Measurements from ENCODE around the gene RHOBTB1. TPM values are rescaled to one million over a fixed set of nuclear protein-coding genes. Genes with fewer than 3 reads are reported as not detected.

RHOBTB1 gene
- polyA plus RNA-seq, 1 donor: 21.8 TPM

DNA sequence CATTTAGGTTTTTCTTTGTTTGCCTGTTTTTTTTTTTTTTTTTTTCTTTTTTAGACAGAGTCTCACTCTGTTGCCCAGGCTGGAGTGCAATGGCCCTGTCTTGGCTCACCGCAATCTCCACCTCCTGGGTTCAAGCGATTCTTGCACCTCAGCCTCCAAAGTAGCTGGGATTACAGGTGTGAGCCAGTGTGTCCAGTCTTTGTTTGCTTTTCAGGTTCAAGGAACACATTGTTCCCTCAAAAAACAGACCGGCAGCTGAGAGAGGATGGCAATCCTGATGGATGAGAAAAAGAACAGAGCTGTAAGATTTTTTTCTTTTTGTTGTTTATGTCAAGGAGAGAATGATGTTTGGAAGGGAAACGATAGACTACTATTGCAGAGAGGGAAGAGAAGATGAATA, 23.3 kb upstream of the RHOBTB1 start:
- no peaks in the 10 kb centered on the region for H3K27me3 ChIP-seq (ENCODE audit: control insufficient read depth, insufficient read depth, low read length)
- DNase-seq: no peak

GRCh38 chr10:60965696-60966095, 21.7 kb upstream of the RHOBTB1 start:
- Histone ChIP-seq H3K36me3 (ENCODE audit: control insufficient read depth, insufficient read depth, low read length) (no peaks in the 10 kb centered on the region), H3K27ac (ENCODE audit: low read length) (no peak overlapping the region), H3K9me3 (ENCODE audit: control insufficient read depth, low read depth, low read length) (no peaks in the 10 kb centered on the region), H3K4me1 (ENCODE audit: control insufficient read depth, insufficient read depth, low read length) (no peaks in the 10 kb centered on the region), H3K27me3 (ENCODE audit: control insufficient read depth, insufficient read depth, low read length) (no peaks in the 10 kb centered on the region), H3K4me3 (ENCODE audit: low read length) (no peak overlapping the region)
- no peak for DNase-seq
- 100% methylated on average over 2 of the region's 3 CpGs for WGBS (ENCODE audit: insufficient coverage, low lambda C conversion rate)

More for the DNA sequence above, 23.3 kb upstream of the RHOBTB1 start:
- Histone ChIP-seq H3K27ac (ENCODE audit: low read length) (no peak overlapping the region), H3K9me3 (ENCODE audit: control insufficient read depth, low read depth, low read length) (no peaks in the 10 kb centered on the region), H3K36me3 (ENCODE audit: control insufficient read depth, insufficient read depth, low read length) (no peaks in the 10 kb centered on the region), H3K4me3 (ENCODE audit: low read length) (no peak overlapping the region), H3K4me1 (ENCODE audit: control insufficient read depth, insufficient read depth, low read length) (no peaks in the 10 kb centered on the region)
- no CpG with 5 or more reads among the region's 4 CpGs for WGBS (ENCODE audit: insufficient coverage, low lambda C conversion rate)

DNA sequence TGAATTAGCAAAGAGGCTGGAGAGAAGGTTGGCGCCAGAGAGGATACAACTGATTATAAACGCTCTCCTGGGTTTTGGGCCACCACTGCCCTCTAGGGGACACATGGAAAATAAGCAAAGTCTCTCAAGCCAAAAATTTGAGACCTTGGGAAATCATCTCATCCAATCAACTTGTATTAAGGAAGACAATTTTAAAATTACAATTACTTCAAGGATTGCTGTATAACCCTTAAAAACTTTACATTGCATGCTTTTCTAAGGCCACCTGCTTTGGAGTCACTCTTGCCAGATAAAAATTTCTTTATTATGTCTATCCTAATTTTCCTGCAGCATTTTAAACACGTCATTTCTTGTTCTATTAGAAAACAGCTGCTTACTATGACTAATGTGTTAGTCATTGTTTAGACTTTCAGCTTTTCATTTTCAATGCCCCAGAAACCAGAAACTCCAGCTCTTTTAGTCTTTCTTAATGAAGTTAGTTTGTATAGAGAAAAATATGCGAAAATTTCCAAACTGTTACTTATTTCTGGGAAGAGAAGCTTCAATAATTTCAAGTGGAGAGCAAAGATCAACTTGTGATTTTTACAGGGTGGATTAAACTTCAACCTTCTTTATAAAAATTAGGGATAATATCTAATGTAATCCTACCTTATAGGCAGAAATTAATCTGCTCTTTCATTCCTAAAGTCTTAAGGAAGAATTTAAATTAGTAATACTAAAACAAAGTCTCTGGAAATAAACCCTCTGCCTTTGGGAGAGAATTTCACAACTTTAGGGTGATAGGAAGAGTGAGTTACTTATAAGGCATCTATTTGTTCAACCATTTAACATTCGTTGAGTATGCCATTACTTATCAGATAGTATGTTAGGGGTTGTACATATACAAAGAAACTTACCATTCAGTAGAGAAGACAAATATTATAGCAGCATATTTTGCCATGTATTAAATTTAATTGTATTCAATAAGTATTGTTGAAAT, 20.6 kb upstream of the RHOBTB1 start:
- Histone ChIP-seq H3K36me3 (ENCODE audit: control insufficient read depth, insufficient read depth, low read length) (no peaks in the 10 kb centered on the region), H3K4me1 (ENCODE audit: control insufficient read depth, insufficient read depth, low read length) (no peaks in the 10 kb centered on the region), H3K27ac (ENCODE audit: low read length) (no peak overlapping the region), H3K4me3 (ENCODE audit: low read length) (no peak overlapping the region), H3K9me3 (ENCODE audit: control insufficient read depth, low read depth, low read length) (no peaks in the 10 kb centered on the region), H3K27me3 (ENCODE audit: control insufficient read depth, insufficient read depth, low read length) (no peaks in the 10 kb centered on the region)
- WGBS (ENCODE audit: insufficient coverage, low lambda C conversion rate): 75% methylated on average over 2 of the region's 5 CpGs
- peak; percentile 60 to 61 for DNase-seq

DNA sequence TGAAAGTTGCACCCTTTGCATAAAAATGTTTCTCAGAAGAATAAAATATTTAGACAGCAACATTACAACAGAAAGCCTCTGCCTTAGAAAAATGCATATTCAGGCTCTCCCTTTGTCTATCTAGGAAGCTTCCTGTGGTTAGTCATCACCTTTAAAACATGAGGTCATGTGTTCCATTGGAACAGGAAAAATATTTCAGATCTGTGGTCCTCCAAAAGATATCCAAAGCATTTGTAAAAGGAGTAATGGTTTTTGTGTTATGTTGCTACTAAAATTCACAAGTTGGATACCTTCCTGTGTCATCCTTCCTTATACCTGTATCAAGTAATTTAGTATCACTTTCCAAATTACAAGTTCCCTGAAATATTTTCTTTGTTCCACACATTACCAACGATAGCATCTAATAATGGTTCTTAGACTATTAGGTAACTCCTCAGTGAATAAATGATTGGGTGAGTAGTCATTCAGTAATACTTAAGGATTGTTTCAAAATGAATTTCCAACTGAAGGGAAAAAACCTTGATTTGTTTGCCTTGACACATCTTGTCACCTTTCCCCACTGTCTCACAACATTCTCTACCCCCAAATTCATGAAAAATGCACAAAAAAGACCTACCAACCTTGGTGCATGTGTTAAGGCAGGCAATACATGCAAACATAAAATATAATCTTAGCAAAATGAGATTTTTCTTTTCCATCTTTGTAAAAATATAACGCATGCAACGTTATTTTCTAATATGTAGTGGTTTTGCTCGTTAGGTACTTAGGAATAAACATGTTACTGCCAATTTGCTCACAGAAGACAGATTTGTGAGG, 19.7 kb upstream of the RHOBTB1 start:
- no peak overlapping the region for H3K4me3 ChIP-seq (ENCODE audit: low read length)
- no peak for DNase-seq
- 83% methylated on average over 1 of the region's 4 CpGs for WGBS (ENCODE audit: insufficient coverage, low lambda C conversion rate)
- H3K27me3 ChIP-seq (ENCODE audit: control insufficient read depth, insufficient read depth, low read length): no peaks in the 10 kb centered on the region
- H3K27ac ChIP-seq (ENCODE audit: low read length): no peak overlapping the region
- H3K4me1 ChIP-seq (ENCODE audit: control insufficient read depth, insufficient read depth, low read length): no peaks in the 10 kb centered on the region
- H3K9me3 ChIP-seq (ENCODE audit: control insufficient read depth, low read depth, low read length): no peaks in the 10 kb centered on the region
- H3K36me3 ChIP-seq (ENCODE audit: control insufficient read depth, insufficient read depth, low read length): no peaks in the 10 kb centered on the region

- WGBS (ENCODE audit: insufficient coverage, low lambda C conversion rate): 58% methylated on average over 2 of the region's 3 CpGs
- Histone ChIP-seq H3K4me1 (ENCODE audit: control insufficient read depth, insufficient read depth, low read length) (no peaks in the 10 kb centered on the region), H3K9me3 (ENCODE audit: control insufficient read depth, low read depth, low read length) (no peaks in the 10 kb centered on the region), H3K36me3 (ENCODE audit: control insufficient read depth, insufficient read depth, low read length) (no peaks in the 10 kb centered on the region), H3K27ac (ENCODE audit: low read length) (no peak overlapping the region), H3K27me3 (ENCODE audit: control insufficient read depth, insufficient read depth, low read length) (no peaks in the 10 kb centered on the region), H3K4me3 (ENCODE audit: low read length) (no peak overlapping the region)
- DNase-seq: no peak
These were observed 19.0 kb upstream of the RHOBTB1 start for GRCh38 chr10:60962946-60963345.

GRCh38 chr10:60960913-60961312, 16.9 kb upstream of the RHOBTB1 start:
- no peak for DNase-seq
- no peaks in the 10 kb centered on the region for H3K36me3 ChIP-seq (ENCODE audit: control insufficient read depth, insufficient read depth, low read length)
- no peaks in the 10 kb centered on the region for H3K9me3 ChIP-seq (ENCODE audit: control insufficient read depth, low read depth, low read length)
- H3K4me1 ChIP-seq (ENCODE audit: control insufficient read depth, insufficient read depth, low read length): peaks cover 2% of the 10 kb centered on the region
- H3K4me3 ChIP-seq (ENCODE audit: low read length): no peak overlapping the region
- no peaks in the 10 kb centered on the region for H3K27me3 ChIP-seq (ENCODE audit: control insufficient read depth, insufficient read depth, low read length)
- WGBS (ENCODE audit: insufficient coverage, low lambda C conversion rate): 80% methylated on average over 1 of the region's 1 CpG
- no peak overlapping the region for H3K27ac ChIP-seq (ENCODE audit: low read length)

DNA sequence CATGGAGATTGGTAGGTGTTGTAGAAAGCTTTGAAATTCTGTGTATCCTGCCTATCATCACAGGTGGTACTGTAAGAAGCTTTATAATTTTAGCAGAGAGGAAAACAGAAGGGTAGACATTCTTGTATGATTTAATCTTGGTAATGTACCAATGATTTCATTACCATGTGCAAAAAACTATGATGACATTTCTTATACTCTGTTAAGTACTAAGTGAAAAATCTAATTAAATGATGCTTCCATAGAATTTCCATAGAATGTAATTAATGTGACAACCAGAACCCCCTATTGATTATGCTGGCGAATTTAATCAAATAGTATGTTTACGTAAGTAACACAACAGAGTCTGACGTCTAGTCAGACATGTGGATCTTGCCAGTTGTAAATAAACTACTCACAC, 16.0 kb upstream of the RHOBTB1 start:
- H3K27ac ChIP-seq (ENCODE audit: low read length): peak overlapping the region; percentile 3
- H3K4me1 ChIP-seq (ENCODE audit: control insufficient read depth, insufficient read depth, low read length): peaks cover 4% of the 10 kb centered on the region
- H3K27me3 ChIP-seq (ENCODE audit: control insufficient read depth, insufficient read depth, low read length): no peaks in the 10 kb centered on the region
- no peak overlapping the region for H3K4me3 ChIP-seq (ENCODE audit: low read length)
- H3K36me3 ChIP-seq (ENCODE audit: control insufficient read depth, insufficient read depth, low read length): no peaks in the 10 kb centered on the region
- H3K9me3 ChIP-seq (ENCODE audit: control insufficient read depth, low read depth, low read length): no peaks in the 10 kb centered on the region
- DNase-seq: no peak
- WGBS (ENCODE audit: insufficient coverage, low lambda C conversion rate): 95% methylated on average over 3 of the region's 3 CpGs

- Histone ChIP-seq H3K4me1 (ENCODE audit: control insufficient read depth, insufficient read depth, low read length) (peaks cover 4% of the 10 kb centered on the region), H3K27ac (ENCODE audit: low read length) (no peak overlapping the region), H3K9me3 (ENCODE audit: control insufficient read depth, low read depth, low read length) (no peaks in the 10 kb centered on the region), H3K4me3 (ENCODE audit: low read length) (no peak overlapping the region), H3K27me3 (ENCODE audit: control insufficient read depth, insufficient read depth, low read length) (no peaks in the 10 kb centered on the region), H3K36me3 (ENCODE audit: control insufficient read depth, insufficient read depth, low read length) (no peaks in the 10 kb centered on the region)
- no peak for DNase-seq
- WGBS (ENCODE audit: insufficient coverage, low lambda C conversion rate): 60% methylated on average over 1 of the region's 3 CpGs
These were observed 15.1 kb upstream of the RHOBTB1 start for GRCh38 chr10:60958892-60959601.

- no peaks in the 10 kb centered on the region for H3K27me3 ChIP-seq (ENCODE audit: control insufficient read depth, insufficient read depth, low read length)
- no peak for DNase-seq
- 78% methylated on average over 2 of the region's 3 CpGs for WGBS (ENCODE audit: insufficient coverage, low lambda C conversion rate)
- no peaks in the 10 kb centered on the region for H3K36me3 ChIP-seq (ENCODE audit: control insufficient read depth, insufficient read depth, low read length)
- peaks cover 8% of the 10 kb centered on the region for H3K4me1 ChIP-seq (ENCODE audit: control insufficient read depth, insufficient read depth, low read length)
- H3K4me3 ChIP-seq (ENCODE audit: low read length): no peak overlapping the region
- no peak overlapping the region for H3K27ac ChIP-seq (ENCODE audit: low read length)
- no peaks in the 10 kb centered on the region for H3K9me3 ChIP-seq (ENCODE audit: control insufficient read depth, low read depth, low read length)
These were observed 13.8 kb upstream of the RHOBTB1 start for GRCh38 chr10:60957667-60958221.

GRCh38 chr10:60955957-60956425, 12.0 kb upstream of the RHOBTB1 start:
- Histone ChIP-seq H3K27ac (ENCODE audit: low read length) (peak overlapping the region; percentile 34), H3K27me3 (ENCODE audit: control insufficient read depth, insufficient read depth, low read length) (no peaks in the 10 kb centered on the region), H3K4me3 (ENCODE audit: low read length) (no peak overlapping the region), H3K4me1 (ENCODE audit: control insufficient read depth, insufficient read depth, low read length) (peaks cover 17% of the 10 kb centered on the region), H3K36me3 (ENCODE audit: control insufficient read depth, insufficient read depth, low read length) (no peaks in the 10 kb centered on the region), H3K9me3 (ENCODE audit: control insufficient read depth, low read depth, low read length) (no peaks in the 10 kb centered on the region)
- WGBS (ENCODE audit: insufficient coverage, low lambda C conversion rate): no CpG with 5 or more reads among the region's 2 CpGs
- DNase-seq: peak in 1 of 2 donors; percentile 35

Measured in large intestine (tissue), 3 donors.